Activated CD8-positive, alpha-beta T cell treated with anti-CD3 and anti-CD28 coated beads for 36 hours (primary cell): Measurements from ENCODE around the gene DSN1. TPM values are rescaled to one million over a fixed set of nuclear protein-coding genes. Genes with fewer than 3 reads are reported as not detected.

Experiments used
- ATAC-seq: fragments of 200-7000 bp; cut with Tn5 transposase; one replicate; pipeline ENCODE4 v1.10.0; 2021; ENCODE audit warnings: mild to moderate bottlenecking, moderate library complexity
- CTCF ChIA-PET: fragments of 350-600 bp; sonication (Branson Sonifier 250); formaldehyde crosslinking; loops from one replicate; lab custom pipeline; 2021; ENCODE audit warnings: antibody characterized with exemption; lab: Charles Lee
- POLR2A ChIA-PET: fragments of 350-600 bp; sonication (Branson Sonifier 250); formaldehyde crosslinking; loops from one replicate; lab custom pipeline; 2021; ENCODE audit warnings: antibody characterized with exemption; lab: Charles Lee
- DNase-seq: peaks from one replicate; pipeline ENCODE4 v3.0.0-alpha.2; 2020
- H3K27ac Mint-ChIP-seq: one replicate; pipeline ENCODE4 v1.8.0; 2021; ENCODE audit warnings: mild to moderate bottlenecking, mixed read lengths
- H3K27me3 Mint-ChIP-seq: one replicate; pipeline ENCODE4 v1.8.0; 2021; ENCODE audit warnings: mixed read lengths
- H3K36me3 Mint-ChIP-seq: one replicate; pipeline ENCODE4 v1.8.0; 2021; ENCODE audit warnings: low read depth, mixed read lengths
- H3K4me1 Mint-ChIP-seq: one replicate; pipeline ENCODE4 v1.8.0; 2021; ENCODE audit warnings: low read depth, mixed read lengths
- H3K4me3 Mint-ChIP-seq: one replicate; pipeline ENCODE4 v1.8.0; 2021; ENCODE audit warnings: mild to moderate bottlenecking, moderate library complexity, mixed read lengths
- H3K9me3 Mint-ChIP-seq: one replicate; pipeline ENCODE4 v1.8.0; 2021; ENCODE audit warnings: mixed read lengths
- intact Hi-C: fragments of 100-400 bp; cut with micrococcal nuclease; formaldehyde crosslinking; loops from one replicate; pipeline ENCODE4 v1.10.0; 2022
- total RNA-seq, 2 experiments: library from RNA; stranded (reverse); gene quantifications; one replicate each; pipeline ENCODE4 v1.2.3, GENCODE V29; 2021
- TF ChIP-seq, protein P1 (sequence below): fragments of 200-600 bp; IDR thresholded peaks from one replicate; pipeline ENCODE4 v1.8.0; 2022; ENCODE audit warnings: antibody characterized with exemption, mild to moderate bottlenecking

The DSN1 gene
- total RNA-seq, 2 experiments from 2014 or later, result 21.6 to 23.9 TPM

DNA sequence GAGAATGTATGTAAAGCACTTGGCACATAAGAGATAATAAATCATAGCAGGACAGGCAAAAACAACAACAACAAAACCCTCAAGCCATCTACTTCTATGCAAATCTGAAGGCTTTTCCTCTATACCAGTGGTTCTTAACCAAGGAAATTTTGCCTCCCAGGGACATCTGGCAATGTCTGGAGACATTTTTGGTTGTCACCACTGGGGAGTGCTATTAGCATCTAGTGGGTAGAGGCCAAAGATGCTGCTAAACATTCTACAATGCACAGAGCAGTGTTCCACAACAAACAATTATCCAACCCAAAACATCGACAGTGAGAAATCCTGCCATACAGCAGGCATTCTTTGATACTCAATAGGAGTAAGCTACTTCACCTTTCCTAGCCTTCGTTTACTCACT lies 55.9 kb downstream of the DSN1 start:
- Mint-ChIP-seq H3K4me1 (peaks cover 6% of the 10 kb centered on the region), H3K9me3 (no peaks in the 10 kb centered on the region), H3K4me3 (no peak overlapping the region), H3K27me3 (no peaks in the 10 kb centered on the region), H3K36me3 (peaks cover 7% of the 10 kb centered on the region), H3K27ac (no peak overlapping the region)
- ATAC-seq, result no peak
- ChIA-PET CTCF (interaction anchor here (0.6 to 1.3 kb wide), 3 partner anchors 50 to 146 kb away, joined by 3 read pairs; a partner anchor contains a TSS), POLR2A (interaction anchor here (1.6 kb wide), 1 partner anchor 111 kb away, joined by 3 read pairs; no protein-coding TSS in a partner anchor)
- DNase-seq, result peak; percentile 11
- intact Hi-C loops, result no loop called here
- TF ChIP-seq, protein P1, sequence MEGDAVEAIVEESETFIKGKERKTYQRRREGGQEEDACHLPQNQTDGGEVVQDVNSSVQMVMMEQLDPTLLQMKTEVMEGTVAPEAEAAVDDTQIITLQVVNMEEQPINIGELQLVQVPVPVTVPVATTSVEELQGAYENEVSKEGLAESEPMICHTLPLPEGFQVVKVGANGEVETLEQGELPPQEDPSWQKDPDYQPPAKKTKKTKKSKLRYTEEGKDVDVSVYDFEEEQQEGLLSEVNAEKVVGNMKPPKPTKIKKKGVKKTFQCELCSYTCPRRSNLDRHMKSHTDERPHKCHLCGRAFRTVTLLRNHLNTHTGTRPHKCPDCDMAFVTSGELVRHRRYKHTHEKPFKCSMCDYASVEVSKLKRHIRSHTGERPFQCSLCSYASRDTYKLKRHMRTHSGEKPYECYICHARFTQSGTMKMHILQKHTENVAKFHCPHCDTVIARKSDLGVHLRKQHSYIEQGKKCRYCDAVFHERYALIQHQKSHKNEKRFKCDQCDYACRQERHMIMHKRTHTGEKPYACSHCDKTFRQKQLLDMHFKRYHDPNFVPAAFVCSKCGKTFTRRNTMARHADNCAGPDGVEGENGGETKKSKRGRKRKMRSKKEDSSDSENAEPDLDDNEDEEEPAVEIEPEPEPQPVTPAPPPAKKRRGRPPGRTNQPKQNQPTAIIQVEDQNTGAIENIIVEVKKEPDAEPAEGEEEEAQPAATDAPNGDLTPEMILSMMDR, result peak; percentile 32

DNA sequence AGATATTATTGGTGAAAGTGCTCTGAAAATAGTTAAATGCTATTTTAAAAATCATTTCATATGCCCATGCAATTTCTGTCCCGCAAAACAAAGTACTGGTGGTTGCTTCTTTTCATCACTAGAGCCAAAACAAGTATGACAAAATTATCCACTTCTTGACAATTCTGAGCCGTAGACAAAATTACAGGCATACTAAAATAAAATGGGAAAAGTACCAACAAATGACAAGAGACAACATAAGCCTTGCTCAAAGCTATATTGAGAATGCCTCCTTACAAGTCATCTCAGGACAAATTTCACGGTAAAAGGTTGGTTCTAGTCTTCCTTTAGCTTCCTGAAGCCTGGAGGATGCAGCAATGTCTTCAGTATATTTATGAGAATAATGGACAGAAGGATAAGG lies 56.5 kb downstream of the DSN1 start:
- TF ChIP-seq, protein P1, result no peak
- H3K4me3 Mint-ChIP-seq, result no peak overlapping the region
- no peak for ATAC-seq
- H3K4me1 Mint-ChIP-seq, result peaks cover 6% of the 10 kb centered on the region
- no peaks in the 10 kb centered on the region for H3K27me3 Mint-ChIP-seq
- no peak overlapping the region for H3K27ac Mint-ChIP-seq
- no peaks in the 10 kb centered on the region for H3K9me3 Mint-ChIP-seq
- POLR2A ChIA-PET, result interaction anchor here (1.6 kb wide), 1 partner anchor 111 kb away, joined by 3 read pairs; no protein-coding TSS in a partner anchor
- peaks cover 7% of the 10 kb centered on the region for H3K36me3 Mint-ChIP-seq
- intact Hi-C loops, result no loop called here
- CTCF ChIA-PET, result interaction anchor here (1.0 to 1.3 kb wide), 3 partner anchors 38 to 146 kb away, joined by 3 to 4 read pairs (median 3); a partner anchor contains a TSS
- DNase-seq, result no peak

DNA sequence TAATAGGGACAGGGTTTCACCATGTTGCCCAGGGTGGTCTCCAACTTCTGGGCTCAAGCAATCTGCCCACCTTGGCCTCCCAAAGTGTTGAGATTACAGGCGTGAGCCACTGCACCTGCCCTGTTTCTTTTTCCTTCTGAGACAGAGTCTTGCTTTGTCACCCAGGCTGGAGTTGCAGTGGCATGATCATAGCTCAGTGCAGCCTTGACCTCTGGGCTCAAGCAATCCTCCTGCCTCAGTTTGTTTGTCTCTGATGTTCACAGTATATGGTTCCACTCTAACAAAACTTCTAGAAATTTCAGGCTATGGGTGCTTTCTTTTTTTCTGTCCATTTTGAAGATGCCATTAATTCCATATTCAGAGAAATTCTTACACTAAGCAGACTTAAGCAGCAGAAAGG lies 60.8 kb downstream of the DSN1 start:
- ChIA-PET CTCF (interaction anchor here (0.8 to 1.6 kb wide), 4 partner anchors 21 to 273 kb away, joined by 3 to 4 read pairs (median 3); partner anchors contain the start of gene DSN1), POLR2A (interaction anchor here (0.7 kb wide), 1 partner anchor 47 kb away, joined by 3 read pairs; no protein-coding TSS in a partner anchor)
- Mint-ChIP-seq H3K4me1 (no peaks in the 10 kb centered on the region), H3K27ac (no peak overlapping the region), H3K27me3 (no peaks in the 10 kb centered on the region), H3K4me3 (no peak overlapping the region), H3K9me3 (no peaks in the 10 kb centered on the region), H3K36me3 (no peaks in the 10 kb centered on the region)
- DNase-seq (no peak), ATAC-seq (no peak)
- intact Hi-C loops, result no loop called here
- TF ChIP-seq, protein P1, result no peak

DNA sequence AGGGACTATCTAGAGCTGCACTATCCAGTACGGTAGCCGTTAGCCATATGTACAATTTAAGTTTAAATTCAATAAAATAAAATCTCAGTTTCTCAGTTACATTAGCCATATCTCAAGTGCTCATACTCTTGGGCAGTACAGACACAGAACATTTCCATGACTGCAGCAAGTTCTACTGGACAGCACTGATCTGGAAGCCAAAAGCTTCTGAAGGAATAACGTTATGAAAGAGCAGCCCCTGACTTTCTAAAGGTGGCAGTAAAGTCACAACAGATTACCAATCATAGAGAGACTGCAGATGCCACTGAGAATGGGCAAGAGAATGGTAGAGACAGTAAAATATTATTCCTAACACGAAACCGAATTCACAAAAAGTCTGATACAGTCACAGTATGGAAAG lies 64.4 kb downstream of the DSN1 start:
- H3K4me1 Mint-ChIP-seq, result no peaks in the 10 kb centered on the region
- no peaks in the 10 kb centered on the region for H3K36me3 Mint-ChIP-seq
- intact Hi-C loops, result no loop called here
- no peak overlapping the region for H3K27ac Mint-ChIP-seq
- ATAC-seq, result no peak
- TF ChIP-seq, protein P1, result no peak
- no peak overlapping the region for H3K4me3 Mint-ChIP-seq
- DNase-seq, result no peak
- H3K9me3 Mint-ChIP-seq, result no peaks in the 10 kb centered on the region
- ChIA-PET CTCF (interaction anchor here (0.6 kb wide), 1 partner anchor 66 kb away, joined by 3 read pairs; no protein-coding TSS in a partner anchor), POLR2A (no interaction called here)
- no peaks in the 10 kb centered on the region for H3K27me3 Mint-ChIP-seq

DNA sequence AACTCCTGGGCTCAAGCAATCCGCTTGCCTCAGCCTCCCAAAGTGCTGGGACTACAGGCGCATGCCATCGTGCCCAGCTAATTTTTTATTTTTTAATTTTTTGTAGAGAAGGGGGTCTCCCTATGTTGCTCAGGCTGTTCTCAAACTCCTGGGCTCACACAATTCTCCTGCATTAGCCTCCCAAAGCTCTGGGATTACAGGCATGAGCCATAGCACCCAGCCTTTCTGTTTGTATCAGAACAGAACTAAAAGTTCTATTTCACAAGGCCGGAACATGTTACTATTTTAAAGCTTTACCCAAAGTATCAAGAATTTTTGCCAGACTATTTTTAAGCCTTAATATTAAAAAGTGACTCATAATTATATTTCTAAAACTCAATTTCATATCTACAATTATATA lies 70.0 kb downstream of the DSN1 start:
- ChIA-PET POLR2A (no interaction called here), CTCF (interaction anchor here (0.7 kb wide), 1 partner anchor 51 kb away, joined by 3 read pairs; no protein-coding TSS in a partner anchor)
- no peaks in the 10 kb centered on the region for H3K4me1 Mint-ChIP-seq
- H3K27ac Mint-ChIP-seq, result no peak overlapping the region
- H3K27me3 Mint-ChIP-seq, result no peaks in the 10 kb centered on the region
- H3K36me3 Mint-ChIP-seq, result no peaks in the 10 kb centered on the region
- no peaks in the 10 kb centered on the region for H3K9me3 Mint-ChIP-seq
- intact Hi-C loops, result no loop called here
- TF ChIP-seq, protein P1, result no peak
- ATAC-seq (no peak), DNase-seq (no peak)
- no peak overlapping the region for H3K4me3 Mint-ChIP-seq
